Measurements from ENCODE around the gene MAP3K2. TPM values are rescaled to one million over a fixed set of nuclear protein-coding genes. Genes with fewer than 3 reads are reported as not detected.

MAP3K2 gene
- total and polyA plus RNA-seq, 2 donors (not counting 3 experiments of a cell fraction or from before 2014, with no cell fraction given): 3.4 to 25.7 TPM

- DNase-seq (ENCODE audit: low read depth, low spot score) (no peak), FAIRE-seq (no peak)
- Histone ChIP-seq H3K4me1 (ENCODE audit: control insufficient read depth, extremely low read depth, insufficient read depth, low read length) (no peaks in the 10 kb centered on the region), H3K4me2 (ENCODE audit: insufficient read depth, low read length) (no peak overlapping the region), H2AFZ (ENCODE audit: low read depth, low read length) (no peak overlapping the region), H3K4me3 (replicated peaks in 1 of 3; ENCODE audit: insufficient read depth in 1 of 3, low read depth in 1 of 3, low read length in 3 of 3) (no peak overlapping the region), H3K27ac (ENCODE audit: insufficient read depth, low read depth, low read length) (no peak overlapping the region), H3K27me3 (ENCODE audit: control insufficient read depth in 2 of 2, insufficient read depth in 2 of 2, low read length in 2 of 2) (no peaks in the 10 kb centered on the region), H3K36me3 (ENCODE audit: control insufficient read depth in 2 of 2, extremely low read depth in 1 of 2, insufficient read depth in 2 of 2, low read length in 2 of 2) (no peaks in the 10 kb centered on the region), H3K79me2 (ENCODE audit: control insufficient read depth, insufficient read depth, low read length) (no peaks in the 10 kb centered on the region), H3K9me1 (replicated peaks; ENCODE audit: control insufficient read depth, extremely low read depth, insufficient read depth, low read length) (no peaks in the 10 kb centered on the region), H3K9me3 (replicated peaks; ENCODE audit: control insufficient read depth, insufficient read depth, low read length) (no peaks in the 10 kb centered on the region), H3K9ac (replicated peaks; ENCODE audit: extremely low read depth, insufficient read depth, low read length) (no peak overlapping the region), H4K20me1 (replicated peaks; ENCODE audit: control insufficient read depth, extremely low read depth, insufficient read depth, low read length) (no peaks in the 10 kb centered on the region)
- ChIA-PET POLR2A (no interaction called here), CTCF (interaction anchor here (1.0 to 2.1 kb wide), 2 partner anchors 9 to 15 kb away, joined by 3 to 6 read pairs; no protein-coding TSS in a partner anchor)
- intact Hi-C loops (cut with micrococcal nuclease) (no loop called here), dilution Hi-C loops (cut with MboI; ENCODE audit: extremely low pct_ligation_motif_present, low sequenced_read_pairs) (no loop called here)
- TF ChIP-seq CTCF (IDR thresholded peaks at IDR 0.05; ENCODE audit: extremely low read depth in 1 of 2, insufficient read depth in 1 of 2, low read depth in 1 of 2, low read length in 2 of 2) (no peak), JUN (IDR thresholded peaks at IDR 0.05; ENCODE audit: borderline replicate concordance, insufficient read depth, insufficient read length, low read depth) (no peak), POLR2A (IDR thresholded peaks at IDR 0.05; ENCODE audit: low read depth, low read length) (no peak), POLR2AphosphoS5 (IDR thresholded peaks at IDR 0.05; ENCODE audit: insufficient read depth, low read depth, low read length) (no peak), MYC (IDR thresholded peaks at IDR 0.05; ENCODE audit: low read depth, low read length) (no peak), MAX (IDR thresholded peaks at IDR 0.05; ENCODE audit: insufficient read depth, insufficient read length) (no peak), GATA2 (IDR thresholded peaks at IDR 0.05; ENCODE audit: insufficient read depth, insufficient read length, low read depth, low read length) (no peak), FOS (IDR thresholded peaks at IDR 0.05; ENCODE audit: borderline replicate concordance, insufficient read depth, low read length) (no peak), EZH2 (IDR thresholded peaks at IDR 0.05; ENCODE audit: borderline replicate concordance, low read depth, low read length, severe bottlenecking) (no peak)
- no TSS peak for BruUV-seq (replicated peaks)
Observed at GRCh38 chr2:127434515-127434914, 46.7 kb upstream of the MAP3K2 start.
